8988T (cell line): ENCODE data around the gene LBX1.

Experiments
- DNase-seq: peaks from one replicate; pipeline ENCODE4 v3.0.0; 2011

The LBX1 gene

GRCh38 chr10:101224910-101225823, 4.1 kb downstream of the LBX1 start:
- no peak for DNase-seq

DNA sequence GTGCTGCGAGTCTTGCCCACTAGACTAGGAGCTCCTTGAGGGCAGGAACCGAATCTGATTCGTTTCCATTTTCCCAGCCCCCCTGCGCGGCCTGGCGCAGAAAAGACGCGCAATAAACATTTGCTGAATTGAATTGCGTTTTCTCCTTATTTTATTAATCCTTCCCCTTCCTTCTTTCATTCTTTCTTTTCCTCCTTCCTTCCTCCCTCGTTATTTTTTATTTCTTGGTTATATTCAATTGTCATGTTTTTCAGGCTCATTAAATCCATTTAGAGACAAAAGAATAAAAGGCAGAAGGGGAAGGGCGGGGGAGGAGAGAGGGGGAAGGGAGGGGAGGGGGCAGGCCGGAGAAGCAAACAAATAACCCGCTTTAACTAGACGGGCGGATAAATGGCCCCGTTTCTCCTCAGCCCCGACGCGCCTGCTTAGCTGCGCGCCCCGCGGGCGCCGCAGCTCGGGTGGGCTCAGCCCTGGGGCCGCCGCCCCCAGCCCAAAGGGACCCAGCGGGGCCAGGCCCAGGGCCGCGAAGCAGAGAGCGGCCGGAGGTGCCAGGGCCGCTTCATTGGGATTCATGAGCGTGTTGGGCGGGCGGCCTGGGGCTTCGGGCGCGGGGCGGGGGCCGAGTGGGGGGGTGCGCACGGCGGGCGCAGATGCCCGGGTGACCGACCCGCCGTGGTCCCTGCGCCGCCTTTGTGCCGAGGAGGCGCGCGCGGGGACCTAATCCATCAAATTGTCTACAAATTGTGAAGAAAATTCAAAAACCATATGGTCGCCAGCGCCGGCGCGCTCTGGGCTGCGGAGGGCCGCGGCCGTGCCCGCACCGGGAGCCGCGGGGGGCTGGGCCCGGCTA, 5.0 kb downstream of the LBX1 start:
- no peak for DNase-seq

DNA sequence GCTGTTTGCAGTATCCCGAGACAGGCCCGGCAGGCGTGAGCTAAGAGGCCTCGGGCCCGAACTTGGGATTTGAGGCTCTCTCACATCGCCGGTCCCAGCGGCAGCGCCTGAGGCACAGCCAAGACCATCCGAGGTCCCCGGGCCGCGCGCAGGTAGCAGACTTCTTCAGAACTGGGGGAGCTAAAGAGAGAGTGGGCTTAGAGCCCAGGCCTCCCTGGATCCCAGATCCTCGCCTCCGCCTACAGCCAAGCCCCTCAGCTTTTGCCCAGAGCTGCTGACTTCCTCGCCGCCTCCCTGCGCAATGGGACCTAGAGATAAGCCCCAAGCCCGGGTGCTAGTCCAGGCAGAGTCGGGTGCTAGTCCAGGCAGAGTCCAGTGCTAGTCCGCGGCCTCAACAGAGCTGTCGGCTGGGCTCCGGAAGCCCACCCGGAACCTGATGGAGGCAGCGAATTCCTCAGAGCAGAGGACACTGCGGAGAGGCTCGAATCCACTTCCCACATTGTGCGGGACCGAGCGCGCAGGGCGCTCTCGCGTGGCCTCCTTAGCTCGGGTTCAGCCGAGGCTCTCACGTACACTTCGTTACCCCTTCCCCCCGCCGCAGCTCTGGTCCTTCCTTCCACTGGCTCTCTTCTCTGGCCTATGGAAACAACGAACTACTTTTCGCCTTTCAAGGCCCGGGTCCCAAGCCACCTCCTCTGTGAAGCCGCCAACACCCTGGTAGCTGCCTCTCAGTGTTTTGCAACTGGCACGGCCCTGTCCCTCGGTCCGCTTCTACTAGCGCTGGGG, 5.8 kb downstream of the LBX1 start:
- no peak for DNase-seq

- DNase-seq: no peak
Measured at GRCh38 chr10:101222683-101223273, 6.5 kb downstream of the LBX1 start.

- DNase-seq: no peak
Measured at GRCh38 chr10:101221963-101222531, 7.2 kb downstream of the LBX1 start.

DNA sequence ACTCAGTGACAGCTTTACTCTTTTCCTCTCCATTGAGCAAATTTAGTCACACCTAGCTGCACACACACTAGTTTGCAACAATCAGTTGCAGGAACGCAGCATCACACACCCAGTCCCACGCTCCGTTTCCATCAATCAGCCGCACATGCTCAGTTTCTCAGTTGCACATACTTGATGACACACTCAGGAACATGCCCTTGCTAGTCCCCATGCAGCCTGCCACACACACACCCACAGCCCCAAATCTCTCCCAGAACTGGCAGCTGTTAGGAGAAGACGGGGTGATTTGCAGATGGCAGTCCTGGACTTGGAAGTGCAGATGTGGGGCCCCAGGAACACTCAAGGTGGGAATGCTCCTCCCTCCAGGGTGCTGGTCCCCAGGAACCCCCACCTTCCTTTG, 7.7 kb downstream of the LBX1 start:
- no peak for DNase-seq

GRCh38 chr10:101219946-101220451, 9.3 kb downstream of the LBX1 start:
- no peak for DNase-seq

DNA sequence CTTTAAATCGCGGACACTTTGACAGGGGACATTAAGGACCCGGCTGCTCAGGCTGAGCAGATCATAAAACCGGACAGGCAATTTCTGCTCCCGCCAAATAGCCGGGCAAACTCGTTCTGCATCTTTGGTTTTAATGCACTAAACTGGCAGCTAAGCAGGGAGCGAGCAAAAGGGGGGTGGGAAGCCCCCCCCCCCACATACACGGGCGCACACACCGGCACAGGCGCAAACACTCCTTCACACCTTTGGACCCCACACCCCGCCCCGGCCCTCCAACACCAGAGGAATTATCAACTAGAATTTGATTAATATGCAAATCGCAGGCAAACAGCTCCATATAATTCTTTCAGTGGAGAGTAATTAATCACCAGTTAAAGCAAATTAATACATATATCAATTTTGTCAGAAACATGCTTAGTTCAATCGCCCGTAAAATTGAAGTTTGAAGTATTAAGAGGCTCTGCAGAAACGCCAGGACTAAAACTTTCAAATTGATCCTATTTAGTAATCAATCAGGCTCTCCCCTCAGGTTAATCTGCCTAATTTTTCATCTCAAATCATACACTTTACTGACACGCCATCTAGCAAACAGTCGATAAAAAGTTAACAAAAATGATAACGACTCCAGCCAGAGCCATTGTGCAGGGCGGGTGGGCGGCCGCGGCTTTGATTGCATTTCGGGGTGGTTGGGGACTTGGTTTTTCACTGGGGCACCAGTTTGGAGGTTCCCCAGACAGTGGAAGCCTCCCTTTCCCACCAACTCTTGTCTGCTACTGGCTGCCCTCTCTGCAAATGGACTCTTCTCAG, 9.9 kb downstream of the LBX1 start:
- DNase-seq: no peak

GRCh38 chr10:101218351-101219138, 10.7 kb downstream of the LBX1 start:
- no peak for DNase-seq

GRCh38 chr10:101217450-101218281, 11.6 kb downstream of the LBX1 start:
- DNase-seq: no peak

DNA sequence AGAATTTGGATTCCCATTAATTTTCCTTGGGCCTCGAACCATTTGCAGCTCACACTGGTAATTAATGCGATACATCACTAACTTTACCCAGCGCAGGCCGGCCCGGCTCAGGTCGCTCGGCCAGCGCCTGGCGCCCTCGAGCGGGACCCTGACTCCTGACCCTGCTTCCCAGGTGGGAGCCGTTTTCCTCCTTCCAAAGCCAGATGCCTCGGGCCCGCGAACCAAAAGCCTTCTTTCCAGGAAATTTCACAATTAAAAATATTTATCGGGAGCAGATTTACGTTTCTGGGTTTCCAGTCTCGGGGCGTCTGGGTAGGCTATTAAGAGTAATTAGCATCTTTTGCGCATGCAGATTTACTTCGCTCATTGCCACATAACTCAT, 12.2 kb downstream of the LBX1 start:
- DNase-seq: no peak

DNA sequence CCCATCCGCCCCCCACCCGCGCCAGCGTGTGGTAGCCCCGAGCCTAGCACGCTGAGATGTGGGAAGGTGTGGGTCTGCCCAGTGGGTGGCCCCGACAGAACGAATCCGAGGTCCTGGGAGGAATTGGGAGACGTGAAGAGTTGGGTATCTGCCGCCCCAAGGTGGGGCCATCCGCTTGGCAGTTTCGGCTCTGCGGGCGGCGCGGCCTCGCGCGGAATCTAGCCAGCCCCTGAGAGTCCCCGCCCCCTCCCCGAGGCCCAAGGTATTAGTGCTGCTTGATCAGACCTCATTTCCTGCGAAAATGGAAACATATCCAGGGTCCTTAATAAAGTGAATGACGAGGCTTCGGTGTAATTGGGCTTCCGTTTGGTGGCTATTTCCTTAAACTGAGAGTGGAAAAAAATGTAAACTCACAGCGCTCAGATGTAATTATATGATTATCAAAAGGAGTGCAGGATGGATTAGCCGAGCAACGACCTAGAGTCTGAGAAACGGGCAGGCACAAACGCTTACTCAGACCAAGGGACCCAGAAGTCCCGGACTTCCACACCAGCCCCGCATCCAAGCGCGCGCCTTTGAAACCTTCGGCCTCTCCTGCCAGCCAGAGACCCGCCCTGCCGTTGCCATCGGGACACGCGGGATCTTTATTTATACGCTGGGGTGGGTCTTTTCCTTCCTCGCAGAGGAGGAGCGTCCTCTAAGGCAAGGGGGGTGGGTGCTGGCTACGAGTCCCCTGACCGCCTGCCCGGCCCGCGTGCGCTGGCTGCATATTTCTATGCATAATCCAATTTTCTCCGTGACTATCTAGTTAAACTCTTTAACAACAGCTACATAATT, 12.8 kb downstream of the LBX1 start:
- no peak for DNase-seq

GRCh38 chr10:101215397-101216206, 13.7 kb downstream of the LBX1 start:
- DNase-seq: no peak

DNA sequence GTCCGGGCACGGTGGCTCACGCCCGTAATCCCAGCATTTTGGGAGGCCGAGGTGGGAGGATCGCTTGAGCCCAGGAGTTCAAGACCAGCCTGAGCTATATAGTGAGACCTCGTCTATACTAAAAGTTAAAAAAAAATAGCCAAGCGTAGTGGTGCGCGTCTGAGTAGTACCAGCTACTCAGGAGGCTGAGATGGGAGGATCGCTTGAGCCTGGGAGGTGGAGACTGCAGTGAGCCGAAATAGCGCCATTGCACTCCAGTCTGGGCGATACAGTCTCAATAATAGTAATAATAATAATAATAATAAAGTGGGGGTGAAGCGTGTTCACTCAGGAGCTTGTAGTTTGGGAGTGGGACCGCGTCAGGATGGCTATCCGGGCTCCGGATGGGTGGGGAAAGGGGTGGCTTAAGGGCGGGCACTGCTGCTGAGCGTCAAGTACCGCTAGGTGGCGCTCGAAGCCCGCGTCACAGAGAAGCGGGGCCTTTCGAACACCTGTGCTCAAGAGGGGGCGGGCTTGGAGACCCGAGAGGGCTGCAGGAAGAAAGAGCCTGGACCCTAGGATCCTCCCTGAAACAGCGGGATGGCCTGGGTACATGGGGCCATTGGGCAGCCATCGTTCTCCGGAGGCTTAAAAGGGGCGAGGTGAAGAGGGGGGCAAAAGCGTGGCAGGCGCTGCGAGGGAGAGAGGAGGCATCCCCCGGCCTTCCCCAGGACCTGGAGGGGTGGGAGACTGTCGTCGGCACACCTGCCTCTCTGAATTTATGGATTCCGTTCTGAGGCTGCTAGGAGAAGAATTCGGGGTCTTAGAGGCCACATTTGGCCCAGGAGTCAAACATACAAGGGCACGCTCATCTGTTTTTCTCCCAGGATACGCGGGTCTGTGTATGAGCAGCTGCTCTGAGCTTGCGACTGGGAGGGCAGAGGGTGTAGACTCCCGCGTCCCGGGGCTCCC, 14.5 kb downstream of the LBX1 start:
- no peak for DNase-seq

GRCh38 chr10:101208543-101208942, 20.7 kb downstream of the LBX1 start:
- no peak for DNase-seq

DNA sequence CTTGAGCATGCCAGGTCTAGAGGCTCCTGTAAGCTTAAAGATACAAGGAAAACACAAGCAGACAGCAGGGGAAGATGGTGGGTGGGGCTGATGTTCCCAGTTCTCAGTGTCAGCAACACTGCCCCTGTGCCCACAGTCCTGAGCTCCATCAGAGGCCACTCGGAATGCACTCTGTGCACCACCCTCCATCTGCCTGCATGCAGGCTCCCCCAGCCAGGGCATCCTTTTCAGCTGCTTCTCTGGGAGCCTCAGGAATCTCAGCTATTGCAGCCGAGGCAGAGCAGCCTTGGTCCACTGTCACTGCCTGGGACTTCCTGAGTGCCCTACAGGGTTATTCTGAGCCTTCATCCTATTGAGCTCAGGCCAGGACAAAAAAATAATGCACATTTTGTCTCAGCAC, 22.2 kb downstream of the LBX1 start:
- no peak for DNase-seq
